ENCODE data around the gene OR12D1. TPM values are rescaled to one million over a fixed set of nuclear protein-coding genes. Genes with fewer than 3 reads are reported as not detected.
"Not testable (repeated sequence)": the region's sequence is repeated elsewhere in the genome, so short reads cannot be mapped to it uniquely, and the experiment has no call there.

OR12D1 gene
- total and polyA plus RNA-seq, 2 of the 4 experiments (the other 2 are of a cell fraction): not detected

DNA sequence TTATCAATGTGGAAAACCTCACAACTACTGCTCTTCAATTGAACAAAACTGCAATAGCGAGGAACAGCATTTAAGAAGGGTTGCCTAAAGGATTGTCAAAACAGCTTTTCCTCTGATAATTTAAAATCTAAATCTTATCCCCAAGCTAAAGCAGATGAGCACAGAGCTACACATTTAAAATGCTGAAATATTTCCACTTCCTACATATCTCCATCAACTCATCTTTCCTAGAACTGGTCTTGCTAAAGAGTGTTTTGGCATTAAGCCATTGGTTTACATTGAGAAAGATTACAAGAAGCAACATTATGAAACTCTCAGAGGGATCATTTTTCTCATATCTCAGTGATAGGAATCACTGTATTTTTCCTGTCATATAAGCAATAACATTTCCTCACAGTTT, 28.0 kb downstream of the OR12D1 start:
- Histone ChIP-seq H2AK5ac (ENCODE audit: low read depth, low read length) (no peak overlapping the region), H3K36me3 (ENCODE audit: control insufficient read depth, insufficient read depth, low read length) (no peaks in the 10 kb centered on the region), H4K8ac (ENCODE audit: low read depth in 2 of 2, low read length in 2 of 2) (no peak overlapping the region), H3K9ac (ENCODE audit: low read depth, low read length) (no peak overlapping the region), H3K27ac (ENCODE audit: insufficient read depth, low read length) (no peak overlapping the region), H2BK120ac (ENCODE audit: low read depth, low read length) (no peak overlapping the region), H3K14ac (replicated peaks; ENCODE audit: low read depth, low read length) (no peak overlapping the region), H3K9me3 (ENCODE audit: control insufficient read depth, insufficient read depth, low read length) (peaks cover 14% of the 10 kb centered on the region), H2AK9ac (replicated peaks; ENCODE audit: low read depth, low read length, poor library complexity) (no peak overlapping the region), H3K27me3 (ENCODE audit: control insufficient read depth, insufficient read depth, low read length) (no peaks in the 10 kb centered on the region), H4K5ac (ENCODE audit: low read depth, low read length) (no peak overlapping the region), H4K20me1 (ENCODE audit: insufficient read depth, low read length) (no peaks in the 10 kb centered on the region), H3K4ac (ENCODE audit: low read depth, low read length) (no peak overlapping the region), H3K79me1 (ENCODE audit: low read depth in 1 of 2, low read length in 2 of 2) (no peaks in the 10 kb centered on the region), H2BK5ac (ENCODE audit: low read depth, low read length, poor library complexity, severe bottlenecking) (no peak overlapping the region), H3K18ac (ENCODE audit: low read depth, low read length) (no peak overlapping the region), H3K56ac (ENCODE audit: extremely low read depth, insufficient read depth, low read length) (no peak overlapping the region), H2AFZ (replicated peaks; ENCODE audit: low read length, poor library complexity) (no peak overlapping the region), H2BK20ac (ENCODE audit: low read depth, low read length) (no peak overlapping the region), H3K9me1 (ENCODE audit: insufficient read depth, low read length) (no peaks in the 10 kb centered on the region), H3K4me1 (ENCODE audit: control insufficient read depth, insufficient read depth, low read length) (no peaks in the 10 kb centered on the region), H3K23ac (ENCODE audit: low read depth, low read length) (no peak overlapping the region), H3K4me3 (ENCODE audit: insufficient read depth, low read depth, low read length) (no peak overlapping the region), H3K4me2 (ENCODE audit: low read depth, low read length) (no peak overlapping the region), H4K91ac (ENCODE audit: insufficient read depth, low read depth, low read length) (no peak overlapping the region), H2BK15ac (ENCODE audit: low read depth, low read length) (no peak overlapping the region)
- ATAC-seq (ENCODE audit: low read depth) (no peak), DNase-seq (no peak)
- dilution Hi-C loops (cut with HindIII; ENCODE audit: low sequenced_read_pairs, unreplicated experiment) (no loop called here), intact Hi-C loops (cut with micrococcal nuclease) (no loop called here), in situ Hi-C loops (cut with MboI; ENCODE audit: low sequenced_read_pairs) (no loop called here)
- ChIA-PET CTCF (no interaction called here), POLR2A (ENCODE audit: unreplicated experiment) (no interaction called here)
- TF ChIP-seq, protein P1, sequence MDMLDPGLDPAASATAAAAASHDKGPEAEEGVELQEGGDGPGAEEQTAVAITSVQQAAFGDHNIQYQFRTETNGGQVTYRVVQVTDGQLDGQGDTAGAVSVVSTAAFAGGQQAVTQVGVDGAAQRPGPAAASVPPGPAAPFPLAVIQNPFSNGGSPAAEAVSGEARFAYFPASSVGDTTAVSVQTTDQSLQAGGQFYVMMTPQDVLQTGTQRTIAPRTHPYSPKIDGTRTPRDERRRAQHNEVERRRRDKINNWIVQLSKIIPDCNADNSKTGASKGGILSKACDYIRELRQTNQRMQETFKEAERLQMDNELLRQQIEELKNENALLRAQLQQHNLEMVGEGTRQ (IDR thresholded peaks at IDR 0.05; ENCODE audit: low read depth, low read length): no peak
- no CpG with 5 or more reads among the region's 1 CpG for WGBS, 2 experiments (ENCODE audit: extremely low coverage in 2 of 2, insufficient read length in 1 of 2)
- no TSS peak for BruUV-seq (replicated peaks)

DNA sequence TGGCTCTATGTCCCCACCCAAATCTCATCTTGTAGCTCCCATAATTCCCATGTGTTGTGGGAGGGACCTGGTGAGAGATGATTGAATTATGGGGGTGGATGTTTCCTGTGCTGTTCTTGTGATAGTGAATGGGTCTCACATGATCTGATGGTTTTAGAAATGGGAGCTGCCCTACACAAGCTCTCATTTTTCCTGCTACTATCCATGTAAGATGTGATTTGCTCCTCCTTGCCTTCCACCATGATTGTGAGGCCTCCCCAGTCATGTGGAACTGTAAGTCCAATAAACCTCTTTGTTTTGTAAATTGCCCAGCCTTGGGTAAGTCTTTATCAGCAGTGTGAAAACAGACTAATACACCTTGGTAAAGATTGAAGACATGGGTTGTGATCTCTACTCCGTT, 29.3 kb downstream of the OR12D1 start:
- H4K5ac ChIP-seq (ENCODE audit: low read depth, low read length); H3K27ac ChIP-seq (ENCODE audit: insufficient read depth, low read length); H3K14ac ChIP-seq (replicated peaks; ENCODE audit: low read depth, low read length); dilution Hi-C loops (cut with HindIII; ENCODE audit: low sequenced_read_pairs, unreplicated experiment); H3K4me2 ChIP-seq (ENCODE audit: low read depth, low read length); DNase-seq; H2BK20ac ChIP-seq (ENCODE audit: low read depth, low read length); intact Hi-C loops (cut with micrococcal nuclease); H2AK5ac ChIP-seq (ENCODE audit: low read depth, low read length); H3K4me1 ChIP-seq (ENCODE audit: control insufficient read depth, insufficient read depth, low read length); H2AFZ ChIP-seq (replicated peaks; ENCODE audit: low read length, poor library complexity); H4K91ac ChIP-seq (ENCODE audit: insufficient read depth, low read depth, low read length); H3K9me1 ChIP-seq (ENCODE audit: insufficient read depth, low read length); H3K9ac ChIP-seq (ENCODE audit: low read depth, low read length); ATAC-seq (ENCODE audit: low read depth); H3K23ac ChIP-seq (ENCODE audit: low read depth, low read length); H3K18ac ChIP-seq (ENCODE audit: low read depth, low read length); H2BK15ac ChIP-seq (ENCODE audit: low read depth, low read length); H2AK9ac ChIP-seq (replicated peaks; ENCODE audit: low read depth, low read length, poor library complexity); H3K36me3 ChIP-seq (ENCODE audit: control insufficient read depth, insufficient read depth, low read length); H3K4me3 ChIP-seq (ENCODE audit: insufficient read depth, low read depth, low read length); H3K27me3 ChIP-seq (ENCODE audit: control insufficient read depth, insufficient read depth, low read length); H4K8ac ChIP-seq (ENCODE audit: low read depth in 2 of 2, low read length in 2 of 2); CTCF ChIA-PET; H4K20me1 ChIP-seq (ENCODE audit: insufficient read depth, low read length); H2BK120ac ChIP-seq (ENCODE audit: low read depth, low read length); POLR2A ChIA-PET (ENCODE audit: unreplicated experiment); H3K56ac ChIP-seq (ENCODE audit: extremely low read depth, insufficient read depth, low read length); BruUV-seq (replicated peaks); in situ Hi-C loops (cut with MboI; ENCODE audit: low sequenced_read_pairs); H3K4ac ChIP-seq (ENCODE audit: low read depth, low read length); H3K79me1 ChIP-seq (ENCODE audit: low read depth in 1 of 2, low read length in 2 of 2); H2BK5ac ChIP-seq (ENCODE audit: low read depth, low read length, poor library complexity, severe bottlenecking): not testable (repeated sequence)
- H3K9me3 ChIP-seq (ENCODE audit: control insufficient read depth, insufficient read depth, low read length): peaks cover 14% of the 10 kb centered on the region
- WGBS, 2 experiments (ENCODE audit: extremely low coverage in 2 of 2, insufficient read length in 1 of 2): no CpG with 5 or more reads among the region's 1 CpG

Data from IMR-90 (cell line).